GM21529 (cell line): ENCODE measurements around the gene FHL1.
"Not testable (repeated sequence)": the region's sequence is repeated elsewhere in the genome, so short reads cannot be mapped to it uniquely, and the experiment has no call there.

Experiments
- ATAC-seq: cut with Tn5 transposase; IDR thresholded peaks from one replicate; pipeline ENCODE4 v1.9.1; 2021; ENCODE audit not compliant: unreplicated experiment

Gene FHL1

GRCh38 chrX:136206916-136207315 lies 59.6 kb downstream of the FHL1 start:
- ATAC-seq: no peak

GRCh38 chrX:136207546-136207945 lies 60.2 kb downstream of the FHL1 start:
- no peak for ATAC-seq

- ATAC-seq: no peak
These were observed 61.8 kb downstream of the FHL1 start for GRCh38 chrX:136209016-136209738.

GRCh38 chrX:136209751-136210150 lies 62.4 kb downstream of the FHL1 start:
- ATAC-seq: no peak

- ATAC-seq: no peak
These were observed 62.9 kb downstream of the FHL1 start for GRCh38 chrX:136210243-136210642.

GRCh38 chrX:136210806-136211205 lies 63.5 kb downstream of the FHL1 start:
- no peak for ATAC-seq

- no peak for ATAC-seq
These were observed 64.6 kb downstream of the FHL1 start for GRCh38 chrX:136211766-136212556.

- ATAC-seq: no peak
These were observed 65.3 kb downstream of the FHL1 start for GRCh38 chrX:136212557-136213111.

GRCh38 chrX:136214551-136214950 lies 67.2 kb downstream of the FHL1 start:
- ATAC-seq: no peak

GRCh38 chrX:136215559-136215958 lies 68.2 kb downstream of the FHL1 start:
- no peak for ATAC-seq

GRCh38 chrX:136219893-136220292 lies 72.6 kb downstream of the FHL1 start:
- ATAC-seq: no peak

- no peak for ATAC-seq
These were observed 73.2 kb downstream of the FHL1 start for GRCh38 chrX:136220540-136220939.

GRCh38 chrX:136220951-136221350 lies 73.6 kb downstream of the FHL1 start:
- ATAC-seq: no peak

GRCh38 chrX:136221851-136222513 lies 74.6 kb downstream of the FHL1 start:
- no peak for ATAC-seq

- no peak for ATAC-seq
These were observed 79.7 kb downstream of the FHL1 start for GRCh38 chrX:136227074-136227473.

GRCh38 chrX:136227948-136228838 lies 80.9 kb downstream of the FHL1 start:
- ATAC-seq: peak; percentile 66

GRCh38 chrX:136228839-136229207 lies 81.5 kb downstream of the FHL1 start:
- ATAC-seq: peak; percentile 50

- no peak for ATAC-seq
These were observed 89.7 kb downstream of the FHL1 start for GRCh38 chrX:136237074-136237473.

GRCh38 chrX:136237849-136238248 lies 90.5 kb downstream of the FHL1 start:
- not testable (repeated sequence) for ATAC-seq

- no peak for ATAC-seq
These were observed 98.9 kb downstream of the FHL1 start for GRCh38 chrX:136246201-136246600.
